ENCODE measurements around the gene ARID1B.

ARID1B gene

GRCh38 chr6:157211603-157212455 is 434.7 kb downstream of the ARID1B start:
- no peak for TF ChIP-seq CTCF (IDR thresholded peaks at IDR 0.05)
- no peaks in the 10 kb centered on the region for H3K4me1 ChIP-seq
- H3K4me3 ChIP-seq (ENCODE audit: low read depth, low read length), result no peak overlapping the region
- H3K4me2 ChIP-seq (ENCODE audit: low read length), result no peak overlapping the region
- H3K9me3 ChIP-seq (ENCODE audit: control insufficient read depth, low read length), result no peaks in the 10 kb centered on the region
- no peak overlapping the region for H2AFZ ChIP-seq
- no peak overlapping the region for H3K9ac ChIP-seq
- H3K79me2 ChIP-seq, result no peaks in the 10 kb centered on the region
- no peak overlapping the region for H3K27ac ChIP-seq
- H3K36me3 ChIP-seq (ENCODE audit: control insufficient read depth, insufficient read depth, low read length), result no peaks in the 10 kb centered on the region
- no peaks in the 10 kb centered on the region for H3K27me3 ChIP-seq (ENCODE audit: control insufficient read depth, insufficient read depth, low read length)

- Histone ChIP-seq H2AFZ (no peak overlapping the region), H3K9ac (no peak overlapping the region), H3K36me3 (ENCODE audit: control insufficient read depth, insufficient read depth, low read length) (no peaks in the 10 kb centered on the region), H3K4me1 (no peaks in the 10 kb centered on the region), H3K4me3 (ENCODE audit: low read depth, low read length) (no peak overlapping the region), H3K27me3 (ENCODE audit: control insufficient read depth, insufficient read depth, low read length) (no peaks in the 10 kb centered on the region), H3K4me2 (ENCODE audit: low read length) (no peak overlapping the region), H3K79me2 (no peaks in the 10 kb centered on the region), H3K9me3 (ENCODE audit: control insufficient read depth, low read length) (no peaks in the 10 kb centered on the region), H3K27ac (no peak overlapping the region)
- no peak for TF ChIP-seq CTCF (IDR thresholded peaks at IDR 0.05)
Observed at GRCh38 chr6:157213426-157213825, 436.2 kb downstream of the ARID1B start.

GRCh38 chr6:157213907-157214565 is 436.9 kb downstream of the ARID1B start:
- H2AFZ ChIP-seq, result no peak overlapping the region
- H3K79me2 ChIP-seq, result no peaks in the 10 kb centered on the region
- H3K4me2 ChIP-seq (ENCODE audit: low read length), result no peak overlapping the region
- no peaks in the 10 kb centered on the region for H3K36me3 ChIP-seq (ENCODE audit: control insufficient read depth, insufficient read depth, low read length)
- no peak overlapping the region for H3K4me3 ChIP-seq (ENCODE audit: low read depth, low read length)
- H3K4me1 ChIP-seq, result no peaks in the 10 kb centered on the region
- H3K27me3 ChIP-seq (ENCODE audit: control insufficient read depth, insufficient read depth, low read length), result no peaks in the 10 kb centered on the region
- TF ChIP-seq CTCF (IDR thresholded peaks at IDR 0.05), result no peak
- no peak overlapping the region for H3K9ac ChIP-seq
- no peak overlapping the region for H3K27ac ChIP-seq
- H3K9me3 ChIP-seq (ENCODE audit: control insufficient read depth, low read length), result no peaks in the 10 kb centered on the region

- Histone ChIP-seq H2AFZ (no peak overlapping the region), H3K4me2 (ENCODE audit: low read length) (no peak overlapping the region), H3K27ac (no peak overlapping the region), H3K9ac (no peak overlapping the region), H3K4me1 (peaks cover 2% of the 10 kb centered on the region), H3K9me3 (ENCODE audit: control insufficient read depth, low read length) (no peaks in the 10 kb centered on the region), H3K27me3 (ENCODE audit: control insufficient read depth, insufficient read depth, low read length) (no peaks in the 10 kb centered on the region), H3K4me3 (ENCODE audit: low read depth, low read length) (no peak overlapping the region), H3K79me2 (no peaks in the 10 kb centered on the region), H3K36me3 (ENCODE audit: control insufficient read depth, insufficient read depth, low read length) (no peaks in the 10 kb centered on the region)
- TF ChIP-seq CTCF (IDR thresholded peaks at IDR 0.05), result no peak
Observed at GRCh38 chr6:157215717-157216116, 438.5 kb downstream of the ARID1B start.
